Measurements from ENCODE around the gene SIAH3.

Gene SIAH3

DNA sequence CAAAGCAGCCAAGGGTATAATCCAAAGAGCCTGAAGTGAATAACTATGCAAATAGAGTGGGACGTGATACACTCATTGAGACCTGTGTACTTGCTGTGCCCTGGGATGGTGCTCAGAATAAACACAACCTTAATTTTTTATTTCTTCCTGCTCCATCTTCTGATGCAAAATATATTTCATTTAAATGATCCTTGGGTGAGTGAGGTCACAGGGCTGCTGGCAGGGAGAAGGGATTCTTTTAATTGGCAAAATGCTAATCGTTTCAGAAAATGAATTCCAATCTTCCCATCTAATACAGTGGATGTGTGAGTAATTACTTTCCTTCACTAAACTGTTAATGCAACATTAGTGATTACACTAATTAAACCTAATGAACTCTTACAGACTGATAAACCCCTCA, 63.5 kb downstream of the SIAH3 start:
- no peak for TF ChIP-seq EP300 (IDR thresholded peaks at IDR 0.05; ENCODE audit: borderline replicate concordance)
- TF ChIP-seq TCF12 (IDR thresholded peaks at IDR 0.05; ENCODE audit: low read depth): no peak
- TF ChIP-seq TEAD4 (IDR thresholded peaks at IDR 0.05): no peak
- TF ChIP-seq EGR1 (IDR thresholded peaks at IDR 0.05): no peak
- no peak for TF ChIP-seq CREB1 (IDR thresholded peaks at IDR 0.05; ENCODE audit: low read depth)
- no peak for TF ChIP-seq RAD21 (IDR thresholded peaks at IDR 0.05; ENCODE audit: low read depth)
- TF ChIP-seq NFIC (IDR thresholded peaks at IDR 0.05): no peak
- TF ChIP-seq CEBPB (IDR thresholded peaks at IDR 0.05): no peak
- TF ChIP-seq, protein P1, sequence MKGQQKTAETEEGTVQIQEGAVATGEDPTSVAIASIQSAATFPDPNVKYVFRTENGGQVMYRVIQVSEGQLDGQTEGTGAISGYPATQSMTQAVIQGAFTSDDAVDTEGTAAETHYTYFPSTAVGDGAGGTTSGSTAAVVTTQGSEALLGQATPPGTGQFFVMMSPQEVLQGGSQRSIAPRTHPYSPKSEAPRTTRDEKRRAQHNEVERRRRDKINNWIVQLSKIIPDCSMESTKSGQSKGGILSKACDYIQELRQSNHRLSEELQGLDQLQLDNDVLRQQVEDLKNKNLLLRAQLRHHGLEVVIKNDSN (IDR thresholded peaks at IDR 0.05): no peak
- TF ChIP-seq, protein P2, sequence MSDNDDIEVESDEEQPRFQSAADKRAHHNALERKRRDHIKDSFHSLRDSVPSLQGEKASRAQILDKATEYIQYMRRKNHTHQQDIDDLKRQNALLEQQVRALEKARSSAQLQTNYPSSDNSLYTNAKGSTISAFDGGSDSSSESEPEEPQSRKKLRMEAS (IDR thresholded peaks at IDR 0.05): no peak
- TF ChIP-seq, protein P3, sequence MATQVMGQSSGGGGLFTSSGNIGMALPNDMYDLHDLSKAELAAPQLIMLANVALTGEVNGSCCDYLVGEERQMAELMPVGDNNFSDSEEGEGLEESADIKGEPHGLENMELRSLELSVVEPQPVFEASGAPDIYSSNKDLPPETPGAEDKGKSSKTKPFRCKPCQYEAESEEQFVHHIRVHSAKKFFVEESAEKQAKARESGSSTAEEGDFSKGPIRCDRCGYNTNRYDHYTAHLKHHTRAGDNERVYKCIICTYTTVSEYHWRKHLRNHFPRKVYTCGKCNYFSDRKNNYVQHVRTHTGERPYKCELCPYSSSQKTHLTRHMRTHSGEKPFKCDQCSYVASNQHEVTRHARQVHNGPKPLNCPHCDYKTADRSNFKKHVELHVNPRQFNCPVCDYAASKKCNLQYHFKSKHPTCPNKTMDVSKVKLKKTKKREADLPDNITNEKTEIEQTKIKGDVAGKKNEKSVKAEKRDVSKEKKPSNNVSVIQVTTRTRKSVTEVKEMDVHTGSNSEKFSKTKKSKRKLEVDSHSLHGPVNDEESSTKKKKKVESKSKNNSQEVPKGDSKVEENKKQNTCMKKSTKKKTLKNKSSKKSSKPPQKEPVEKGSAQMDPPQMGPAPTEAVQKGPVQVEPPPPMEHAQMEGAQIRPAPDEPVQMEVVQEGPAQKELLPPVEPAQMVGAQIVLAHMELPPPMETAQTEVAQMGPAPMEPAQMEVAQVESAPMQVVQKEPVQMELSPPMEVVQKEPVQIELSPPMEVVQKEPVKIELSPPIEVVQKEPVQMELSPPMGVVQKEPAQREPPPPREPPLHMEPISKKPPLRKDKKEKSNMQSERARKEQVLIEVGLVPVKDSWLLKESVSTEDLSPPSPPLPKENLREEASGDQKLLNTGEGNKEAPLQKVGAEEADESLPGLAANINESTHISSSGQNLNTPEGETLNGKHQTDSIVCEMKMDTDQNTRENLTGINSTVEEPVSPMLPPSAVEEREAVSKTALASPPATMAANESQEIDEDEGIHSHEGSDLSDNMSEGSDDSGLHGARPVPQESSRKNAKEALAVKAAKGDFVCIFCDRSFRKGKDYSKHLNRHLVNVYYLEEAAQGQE (IDR thresholded peaks at IDR 0.05; ENCODE audit: low read depth): no peak
- TF ChIP-seq YY1 (IDR thresholded peaks at IDR 0.05; ENCODE audit: low read depth): no peak
- no peak for TF ChIP-seq FOXM1 (IDR thresholded peaks at IDR 0.05; ENCODE audit: borderline replicate concordance, low read depth)
- TF ChIP-seq ZBTB7A (IDR thresholded peaks at IDR 0.05; ENCODE audit: low read depth): no peak
- TF ChIP-seq TAF1 (IDR thresholded peaks at IDR 0.05; ENCODE audit: low read depth): no peak

DNA sequence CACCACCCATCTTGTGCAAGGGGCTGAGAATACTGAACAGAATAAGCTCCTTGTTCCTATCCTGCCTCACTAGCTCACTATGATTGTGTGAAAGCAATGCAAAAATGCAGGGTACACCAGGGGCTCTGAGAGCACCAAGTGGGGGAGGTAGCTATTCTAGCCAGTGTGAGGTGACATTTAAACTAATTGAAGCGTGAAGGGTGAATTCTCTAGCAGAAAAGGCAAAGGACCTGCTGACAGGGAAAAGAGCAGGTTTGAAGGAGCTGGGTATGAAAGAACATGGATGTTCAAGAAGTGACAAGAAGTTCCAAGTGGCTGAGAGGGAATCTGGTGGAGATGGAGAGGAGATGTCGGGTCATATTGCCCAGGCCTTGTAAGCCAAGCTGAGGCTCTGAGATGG, 64.2 kb downstream of the SIAH3 start:
- TF ChIP-seq, protein P3 (IDR thresholded peaks at IDR 0.05; ENCODE audit: low read depth): no peak
- TF ChIP-seq RAD21 (IDR thresholded peaks at IDR 0.05; ENCODE audit: low read depth): no peak

DNA sequence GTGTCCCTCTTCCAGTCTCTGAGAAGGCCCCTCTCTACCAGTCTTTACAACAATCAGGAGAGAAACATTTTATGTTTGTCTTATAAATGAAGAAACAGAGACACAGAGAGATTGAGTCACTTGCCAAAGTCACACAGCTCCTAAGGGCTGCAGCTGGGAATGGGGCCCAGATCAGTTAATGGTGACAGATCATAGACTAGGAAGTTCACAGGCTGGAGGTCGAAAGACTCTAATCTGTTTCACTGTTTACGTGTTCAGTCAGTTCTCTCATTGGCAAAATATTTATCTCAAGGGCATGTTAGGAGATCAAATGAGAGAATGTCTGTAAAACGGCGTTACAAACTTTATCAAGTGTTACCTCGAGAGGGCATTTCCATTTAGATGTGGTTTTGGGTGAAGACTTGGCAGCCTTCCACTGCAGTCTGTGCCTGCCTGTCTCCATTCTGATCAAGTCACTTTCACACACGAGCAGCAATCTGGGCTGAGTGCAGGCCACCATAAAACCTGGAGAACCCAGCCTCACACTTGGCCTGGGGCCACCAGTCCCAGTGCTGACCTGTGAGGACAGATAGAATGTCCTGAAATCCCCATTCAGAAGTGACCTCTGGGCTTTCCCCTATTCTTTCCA, 65.1 kb downstream of the SIAH3 start:
- no peak for TF ChIP-seq CREB1 (IDR thresholded peaks at IDR 0.05; ENCODE audit: low read depth)
- TF ChIP-seq EGR1 (IDR thresholded peaks at IDR 0.05): no peak
- no peak for TF ChIP-seq EP300 (IDR thresholded peaks at IDR 0.05; ENCODE audit: borderline replicate concordance)
- no peak for TF ChIP-seq NFIC (IDR thresholded peaks at IDR 0.05)
- no peak for TF ChIP-seq CEBPB (IDR thresholded peaks at IDR 0.05)
- TF ChIP-seq TEAD4 (IDR thresholded peaks at IDR 0.05): no peak

DNA sequence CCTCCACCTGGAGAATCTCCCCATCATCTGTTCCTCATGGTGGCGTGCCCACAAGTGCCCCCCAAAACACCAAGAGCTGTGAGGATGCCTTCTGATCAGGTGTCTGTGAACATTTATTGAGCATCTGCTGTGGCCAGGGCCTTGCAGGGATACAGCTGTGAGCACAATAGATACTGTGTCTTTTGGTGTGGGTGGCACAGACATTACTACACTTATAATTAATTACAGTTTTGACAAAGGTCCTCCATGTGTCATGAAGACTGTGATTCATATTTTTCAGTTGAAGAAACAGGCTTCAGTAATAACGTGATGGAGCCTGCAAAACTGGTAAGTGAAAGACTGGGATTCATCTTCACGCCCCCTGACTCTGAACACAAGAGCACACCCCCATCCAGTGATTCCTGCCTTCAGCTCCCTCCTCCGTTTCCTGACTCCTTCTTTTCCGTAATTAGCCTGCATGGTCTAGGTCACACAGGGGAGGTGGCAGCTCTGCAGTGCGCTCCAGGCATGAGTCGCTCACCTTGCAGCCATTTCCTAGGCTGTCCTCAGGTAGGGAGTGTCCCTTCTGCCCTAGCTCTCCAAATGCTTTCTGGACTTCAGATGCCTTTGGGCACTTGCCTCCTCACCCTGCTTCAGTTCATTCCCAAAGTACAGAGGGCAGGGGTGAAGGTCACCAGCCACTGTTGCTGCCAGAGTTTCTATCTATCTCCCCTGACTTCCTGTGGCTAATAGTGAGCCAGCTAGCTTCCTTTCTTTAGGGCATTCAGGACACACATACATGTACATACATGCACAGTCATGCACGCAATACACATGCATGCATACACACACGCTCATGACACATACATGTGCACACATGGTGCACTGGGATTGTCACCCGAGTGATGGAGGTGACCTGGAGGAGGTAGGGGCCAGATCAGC, 66.5 kb downstream of the SIAH3 start:
- TF ChIP-seq, protein P3 (IDR thresholded peaks at IDR 0.05; ENCODE audit: low read depth): no peak
- TF ChIP-seq NFIC (IDR thresholded peaks at IDR 0.05) (no peak), EGR1 (IDR thresholded peaks at IDR 0.05) (no peak)

DNA sequence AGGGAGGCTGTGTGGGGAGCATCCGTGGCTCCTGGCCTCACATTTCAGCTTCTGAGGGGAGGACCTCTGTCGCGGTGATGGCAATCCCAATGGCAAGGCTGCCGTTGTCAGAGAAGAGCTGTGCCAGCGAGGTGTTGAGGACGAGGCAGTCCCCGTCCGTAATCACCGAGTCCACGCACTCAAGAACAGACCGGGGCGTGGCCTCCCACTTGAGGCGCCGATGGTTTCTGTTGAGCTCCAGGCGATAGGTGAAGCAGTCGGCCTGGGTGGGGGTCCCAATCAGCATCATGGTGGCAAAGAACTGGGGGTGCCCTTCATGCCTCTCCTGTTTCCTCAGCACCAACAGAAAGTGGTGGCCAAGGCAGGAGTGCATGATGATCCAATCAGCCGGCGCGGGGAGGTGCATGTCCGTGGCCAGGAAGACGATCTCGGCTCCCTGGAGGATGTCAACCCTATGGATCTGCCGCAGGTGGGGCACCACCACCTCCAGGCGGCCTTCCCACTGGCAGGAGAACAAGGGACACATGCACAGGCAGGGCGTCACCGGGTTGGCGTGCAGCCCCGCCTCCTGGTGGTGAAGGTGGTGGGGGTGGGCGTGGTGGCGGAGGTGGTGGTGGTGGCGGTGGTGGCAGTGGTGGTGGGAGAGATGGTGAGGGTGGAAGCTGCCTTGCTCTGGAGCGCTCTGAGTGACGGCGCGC, 68.1 kb downstream of the SIAH3 start:
- TF ChIP-seq FOXM1 (IDR thresholded peaks at IDR 0.05; ENCODE audit: borderline replicate concordance, low read depth) (no peak), RAD21 (IDR thresholded peaks at IDR 0.05; ENCODE audit: low read depth) (no peak)
